Neural cell (in vitro differentiated cells): ENCODE data around the gene CDC25B. TPM values are rescaled to one million over a fixed set of nuclear protein-coding genes. Genes with fewer than 3 reads are reported as not detected.

ENCODE experiments used
- H2AFZ ChIP-seq: fragments of 200-600, 300-800 bp; sonication (generic), shearing (Covaris generic); 2 replicates; pipeline ENCODE4 v1.6.0; 2014; ENCODE audit warnings: low read depth, mild to moderate bottlenecking, antibody characterized with exemption, low read length, moderate library complexity
- H3F3A ChIP-seq: fragments of 200-600 bp; shearing (Covaris generic); 2 replicates; pipeline ENCODE4 v1.6.1; 2016; ENCODE audit warnings: mild to moderate bottlenecking, moderate library complexity, mixed read lengths, antibody characterized with exemption, low read length; ENCODE audit not compliant: insufficient read depth, poor library complexity, severe bottlenecking
- H3K27ac ChIP-seq: fragments of 200-600, 300-800 bp; sonication (generic), shearing (Covaris generic); 2 replicates; pipeline ENCODE4 v1.5.1; 2014; ENCODE audit warnings: mild to moderate bottlenecking, low read length, moderate library complexity
- H3K27me3 ChIP-seq: fragments of 300-800, 200-600 bp; sonication (generic), shearing (Covaris generic); 2 replicates; pipeline ENCODE4 v1.6.0; 2014; ENCODE audit warnings: mild to moderate bottlenecking, low read depth, low read length, moderate library complexity; ENCODE audit not compliant: insufficient read depth
- H3K36me3 ChIP-seq: fragments of 300-800, 200-600 bp; sonication (generic), shearing (Covaris generic); 2 replicates; pipeline ENCODE4 v1.5.1; 2014; ENCODE audit warnings: mild to moderate bottlenecking, antibody characterized with exemption, low read length, moderate library complexity; ENCODE audit not compliant: insufficient read depth
- H3K4me2 ChIP-seq: fragments of 300-800, 200-600 bp; sonication (generic), shearing (Covaris generic); 2 replicates; pipeline ENCODE4 v1.6.0; 2014; ENCODE audit warnings: mild to moderate bottlenecking, low read length
- H3K4me3 ChIP-seq: fragments of 300-800, 200-600 bp; sonication (generic), shearing (Covaris generic); 2 replicates; pipeline ENCODE4 v1.5.1; 2014; ENCODE audit warnings: mild to moderate bottlenecking, low read length, moderate library complexity
- H3K79me2 ChIP-seq: fragments of 200-600 bp; shearing (Covaris generic); replicated peaks from 2 replicates; pipeline ENCODE4 v1.6.0; 2014; ENCODE audit warnings: mild to moderate bottlenecking, low read length, moderate library complexity; ENCODE audit not compliant: insufficient read depth
- H3K9ac ChIP-seq: fragments of 300-800, 200-600 bp; sonication (generic), shearing (Covaris generic); 2 replicates; pipeline ENCODE4 v1.6.1; 2016; ENCODE audit warnings: mild to moderate bottlenecking, low read length, mixed read lengths
- H3K9me2 ChIP-seq: fragments of 200-600 bp; shearing (Covaris generic); 2 replicates; pipeline ENCODE4 v1.6.1; 2016; ENCODE audit warnings: mild to moderate bottlenecking, low read length, mixed read lengths; ENCODE audit not compliant: insufficient read depth
- H3K9me3 ChIP-seq: fragments of 200-600, 300-800 bp; sonication (generic), shearing (Covaris generic); 2 replicates; pipeline ENCODE4 v1.6.1; 2016; ENCODE audit warnings: mild to moderate bottlenecking, mixed run types, low read length, moderate library complexity, mixed read lengths
- H4K20me1 ChIP-seq: fragments of 200-600 bp; shearing (Covaris generic); 2 replicates; pipeline ENCODE4 v1.6.1; 2016; ENCODE audit warnings: mild to moderate bottlenecking, mixed run types; ENCODE audit not compliant: insufficient read depth
- EP300 ChIP-seq: fragments of 450-650 bp; conservative IDR thresholded peaks from 2 replicates; pipeline ENCODE4 v1.6.1; 2014; ENCODE audit warnings: antibody characterized with exemption, mild to moderate bottlenecking, moderate library complexity; ENCODE audit not compliant: poor library complexity, severe bottlenecking
- EZH2 ChIP-seq: fragments of 200-600, 300-800 bp; shearing (Covaris generic), sonication (generic); IDR thresholded peaks from 2 replicates; pipeline ENCODE4 v1.6.1; 2014; ENCODE audit warnings: antibody characterized with exemption, low read length, borderline replicate concordance, mild to moderate bottlenecking; ENCODE audit not compliant: insufficient read depth, poor library complexity, severe bottlenecking
- MXI1 ChIP-seq: fragments of 450-650 bp; conservative IDR thresholded peaks from 2 replicates; pipeline ENCODE4 v1.6.1; 2014; ENCODE audit warnings: antibody characterized with exemption, mild to moderate bottlenecking; ENCODE audit not compliant: poor library complexity, severe bottlenecking
- POLR2AphosphoS5 ChIP-seq: IDR thresholded peaks from 2 replicates; pipeline ENCODE4 v1.6.1; 2012
- RAD21 ChIP-seq: fragments of 450-650 bp; conservative IDR thresholded peaks from 2 replicates; pipeline ENCODE4 v1.6.1; 2014; ENCODE audit warnings: antibody characterized with exemption, mild to moderate bottlenecking, moderate library complexity
- SMC3 ChIP-seq: fragments of 450-650 bp; conservative IDR thresholded peaks from 2 replicates; pipeline ENCODE4 v1.6.1; 2014; ENCODE audit warnings: antibody characterized with exemption, mild to moderate bottlenecking, moderate library complexity; ENCODE audit not compliant: poor library complexity
- TAF1 ChIP-seq: IDR thresholded peaks from 2 replicates; pipeline ENCODE4 v1.6.1; 2012; ENCODE audit warnings: low read depth
- polyA plus RNA-seq: library from polyadenylated mRNA; depleted of rRNA; stranded (reverse); fragments of >200 nt; gene quantifications from 2 replicates; pipeline ENCODE4 v1.2.3, GENCODE V29; 2014
- TF ChIP-seq, protein P1 (sequence below): fragments of 450-650 bp; IDR thresholded peaks from 2 replicates; pipeline ENCODE4 v1.5.1; 2014; ENCODE audit warnings: antibody characterized with exemption, mild to moderate bottlenecking, moderate library complexity; ENCODE audit not compliant: poor library complexity, severe bottlenecking

The CDC25B gene
- polyA plus RNA-seq, 1 donor from 2014 or later: 26.5 TPM

DNA sequence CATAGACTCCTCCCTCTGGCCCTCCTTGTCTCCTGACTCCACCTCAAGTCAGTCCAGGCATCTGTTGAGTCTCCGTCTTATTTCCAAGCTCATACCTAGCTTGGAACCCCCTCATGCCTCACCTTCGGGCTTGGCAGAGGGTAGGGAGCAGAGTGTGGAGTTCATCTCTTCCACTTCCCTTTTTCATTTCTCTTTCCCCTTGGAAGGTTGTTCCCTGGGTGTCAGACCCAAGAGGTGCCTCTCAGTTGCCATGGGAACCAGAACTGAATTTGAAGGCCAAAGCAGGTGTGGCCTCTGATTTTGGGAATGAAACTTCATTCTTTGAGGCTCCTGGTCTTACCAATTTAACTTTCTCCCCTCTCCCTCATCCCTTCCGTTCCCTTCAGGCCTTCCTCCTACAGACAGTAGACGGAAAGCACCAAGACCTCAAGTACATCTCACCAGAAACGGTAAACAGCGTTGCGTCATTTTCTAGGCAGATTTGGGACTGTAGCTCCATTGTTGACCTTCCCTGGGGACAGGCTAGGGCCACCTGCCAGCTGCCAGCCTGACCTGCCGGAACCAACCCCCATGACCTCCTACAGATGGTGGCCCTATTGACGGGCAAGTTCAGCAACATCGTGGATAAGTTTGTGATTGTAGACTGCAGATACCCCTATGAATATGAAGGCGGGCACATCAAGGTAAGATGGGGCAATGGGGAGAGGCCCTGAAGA lies 6.6 kb downstream of the CDC25B start:
- Histone ChIP-seq H4K20me1 (no peaks in the 10 kb centered on the region), H3K9me2 (no peaks in the 10 kb centered on the region), H3K9ac (no peak overlapping the region), H3K79me2 (no peaks in the 10 kb centered on the region), H3K36me3 (no peaks in the 10 kb centered on the region), H3K4me3 (no peak overlapping the region), H3K4me2 (no peak overlapping the region), H3F3A (no peaks in the 10 kb centered on the region), H2AFZ (no peak overlapping the region), H3K9me3 (no peaks in the 10 kb centered on the region), H3K27me3 (no peaks in the 10 kb centered on the region), H3K27ac (no peak overlapping the region)
- no peak for TF ChIP-seq POLR2AphosphoS5

DNA sequence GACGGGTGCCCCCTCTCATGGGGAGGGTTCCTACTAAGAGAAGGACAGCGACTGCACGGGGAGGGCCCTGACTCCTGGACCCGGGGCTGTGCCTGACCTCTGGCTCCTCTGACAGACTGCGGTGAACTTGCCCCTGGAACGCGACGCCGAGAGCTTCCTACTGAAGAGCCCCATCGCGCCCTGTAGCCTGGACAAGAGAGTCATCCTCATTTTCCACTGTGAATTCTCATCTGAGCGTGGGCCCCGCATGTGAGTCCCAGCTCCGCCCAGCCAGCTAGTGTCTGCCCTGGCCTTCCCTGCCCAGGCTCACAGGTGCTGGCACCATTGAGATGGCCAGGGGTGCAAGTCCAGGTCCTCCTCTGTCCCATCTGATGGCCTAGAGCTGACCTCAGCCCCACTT lies 7.2 kb downstream of the CDC25B start:
- Histone ChIP-seq H4K20me1 (no peaks in the 10 kb centered on the region), H3K27ac (no peak overlapping the region), H3F3A (no peaks in the 10 kb centered on the region), H3K4me2 (no peak overlapping the region), H3K9me2 (no peaks in the 10 kb centered on the region), H2AFZ (no peak overlapping the region), H3K36me3 (no peaks in the 10 kb centered on the region), H3K4me3 (no peak overlapping the region), H3K27me3 (no peaks in the 10 kb centered on the region), H3K9me3 (no peaks in the 10 kb centered on the region), H3K9ac (no peak overlapping the region), H3K79me2 (no peaks in the 10 kb centered on the region)
- TF ChIP-seq, protein P1, sequence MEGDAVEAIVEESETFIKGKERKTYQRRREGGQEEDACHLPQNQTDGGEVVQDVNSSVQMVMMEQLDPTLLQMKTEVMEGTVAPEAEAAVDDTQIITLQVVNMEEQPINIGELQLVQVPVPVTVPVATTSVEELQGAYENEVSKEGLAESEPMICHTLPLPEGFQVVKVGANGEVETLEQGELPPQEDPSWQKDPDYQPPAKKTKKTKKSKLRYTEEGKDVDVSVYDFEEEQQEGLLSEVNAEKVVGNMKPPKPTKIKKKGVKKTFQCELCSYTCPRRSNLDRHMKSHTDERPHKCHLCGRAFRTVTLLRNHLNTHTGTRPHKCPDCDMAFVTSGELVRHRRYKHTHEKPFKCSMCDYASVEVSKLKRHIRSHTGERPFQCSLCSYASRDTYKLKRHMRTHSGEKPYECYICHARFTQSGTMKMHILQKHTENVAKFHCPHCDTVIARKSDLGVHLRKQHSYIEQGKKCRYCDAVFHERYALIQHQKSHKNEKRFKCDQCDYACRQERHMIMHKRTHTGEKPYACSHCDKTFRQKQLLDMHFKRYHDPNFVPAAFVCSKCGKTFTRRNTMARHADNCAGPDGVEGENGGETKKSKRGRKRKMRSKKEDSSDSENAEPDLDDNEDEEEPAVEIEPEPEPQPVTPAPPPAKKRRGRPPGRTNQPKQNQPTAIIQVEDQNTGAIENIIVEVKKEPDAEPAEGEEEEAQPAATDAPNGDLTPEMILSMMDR: no peak
- no peak for TF ChIP-seq SMC3
- TF ChIP-seq RAD21: no peak
- no peak for TF ChIP-seq MXI1
- TF ChIP-seq EZH2: no peak

DNA sequence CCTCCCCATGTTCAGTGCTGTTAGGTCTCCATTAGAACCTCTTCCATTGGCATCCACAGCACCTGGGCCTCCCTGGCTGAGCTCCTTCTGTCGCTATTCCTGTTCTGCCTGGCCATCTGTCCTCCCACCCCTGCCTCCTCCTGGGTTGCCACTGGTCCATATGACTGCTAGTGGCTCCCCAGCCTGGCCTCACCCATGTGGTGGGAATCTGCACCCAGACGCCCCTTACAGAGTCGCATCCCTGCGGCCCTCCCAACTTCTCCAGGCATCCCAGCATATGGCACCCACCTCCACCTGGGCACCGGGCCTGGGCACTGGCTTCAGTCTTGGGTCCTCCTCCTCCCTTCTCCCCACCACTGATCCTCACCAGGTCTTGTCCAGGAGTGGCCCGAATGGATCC lies 7.7 kb downstream of the CDC25B start:
- H4K20me1 ChIP-seq: no peaks in the 10 kb centered on the region
- H3K27me3 ChIP-seq: no peaks in the 10 kb centered on the region
- TF ChIP-seq EP300 (no peak), POLR2AphosphoS5 (no peak), SMC3 (no peak), MXI1 (no peak), EZH2 (no peak), RAD21 (no peak), TAF1 (no peak)
- TF ChIP-seq, protein P1: no peak
- no peak overlapping the region for H3K27ac ChIP-seq
- H3K36me3 ChIP-seq: no peaks in the 10 kb centered on the region
- H3F3A ChIP-seq: no peaks in the 10 kb centered on the region
- no peak overlapping the region for H2AFZ ChIP-seq
- H3K9me2 ChIP-seq: no peaks in the 10 kb centered on the region
- H3K4me3 ChIP-seq: no peak overlapping the region
- no peaks in the 10 kb centered on the region for H3K79me2 ChIP-seq
- H3K9ac ChIP-seq: no peak overlapping the region
- H3K9me3 ChIP-seq: no peaks in the 10 kb centered on the region
- no peak overlapping the region for H3K4me2 ChIP-seq
